HG03108 (cell line): ENCODE measurements around the gene PWP2.
"Not testable (repeated sequence)": the region's sequence is repeated elsewhere in the genome, so short reads cannot be mapped to it uniquely, and the experiment has no call there.

Experiments
- ATAC-seq: cut with Tn5 transposase; IDR thresholded peaks from one replicate; pipeline ENCODE4 v1.9.1; 2021; ENCODE audit warnings: moderate library complexity; ENCODE audit not compliant: unreplicated experiment

Gene PWP2

GRCh38 chr21:44082648-44083440 lies 24.4 kb upstream of the PWP2 start:
- no peak for ATAC-seq

- no peak for ATAC-seq
Observed at GRCh38 chr21:44083631-44084291, 23.4 kb upstream of the PWP2 start.

GRCh38 chr21:44084496-44085241 lies 22.5 kb upstream of the PWP2 start:
- no peak for ATAC-seq

- no peak for ATAC-seq
Observed at GRCh38 chr21:44085491-44086321, 21.5 kb upstream of the PWP2 start.

GRCh38 chr21:44086636-44087425 lies 20.4 kb upstream of the PWP2 start:
- no peak for ATAC-seq

GRCh38 chr21:44087426-44088400 lies 19.5 kb upstream of the PWP2 start:
- ATAC-seq: no peak

- no peak for ATAC-seq
Observed at GRCh38 chr21:44088401-44088780, 18.8 kb upstream of the PWP2 start.

GRCh38 chr21:44089001-44089911 lies 17.9 kb upstream of the PWP2 start:
- ATAC-seq: peak; percentile 50

- peak; percentile 59 for ATAC-seq
Observed at GRCh38 chr21:44090325-44090724, 16.9 kb upstream of the PWP2 start.

GRCh38 chr21:44092211-44092610 lies 15.0 kb upstream of the PWP2 start:
- no peak for ATAC-seq

- no peak for ATAC-seq
Observed at GRCh38 chr21:44093761-44094160, 13.4 kb upstream of the PWP2 start.

GRCh38 chr21:44094832-44095231 lies 12.4 kb upstream of the PWP2 start:
- no peak for ATAC-seq

GRCh38 chr21:44098507-44098906 lies 8.7 kb upstream of the PWP2 start:
- ATAC-seq: not testable (repeated sequence)

GRCh38 chr21:44098964-44099363 lies 8.2 kb upstream of the PWP2 start:
- ATAC-seq: not testable (repeated sequence)

GRCh38 chr21:44107589-44107988 lies 390 bp downstream of the PWP2 start:
- ATAC-seq: not testable (repeated sequence)

- not testable (repeated sequence) for ATAC-seq
Observed at GRCh38 chr21:44113702-44114371, 6.6 kb downstream of the PWP2 start.

- not testable (repeated sequence) for ATAC-seq
Observed at GRCh38 chr21:44122131-44122530, 14.9 kb downstream of the PWP2 start.
